Measurements from ENCODE around the gene KIT. TPM values are rescaled to one million over a fixed set of nuclear protein-coding genes. Genes with fewer than 3 reads are reported as not detected.

KIT gene
- total RNA-seq, 4 donors from 2014 or later = 4.1 to 62.3 (median 18.7) TPM

GRCh38 chr4:54773022-54773421, 115.3 kb downstream of the KIT start:
- Histone ChIP-seq H3K9me3 (no peaks in the 10 kb centered on the region), H3K27ac (no peak overlapping the region), H3K36me3 (no peaks in the 10 kb centered on the region), H3K27me3 (no peaks in the 10 kb centered on the region), H3K4me3 (no peak overlapping the region), H3K4me1 (no peaks in the 10 kb centered on the region)
- TF ChIP-seq CTCF (IDR thresholded peaks at IDR 0.05) (no peak), EP300 (IDR thresholded peaks at IDR 0.05; ENCODE audit: low read depth) (no peak), POLR2A (IDR thresholded peaks at IDR 0.05) (no peak), POLR2AphosphoS5 (IDR thresholded peaks at IDR 0.05) (no peak)
- WGBS, 2 donors (ENCODE audit: low coverage in 1 of 2) = 75 to 78% methylated on average over 4 of the region's 4 CpGs
- in situ Hi-C loops (cut with MboI; ENCODE audit: low pct_ligation_motif_present in 1 of 4, low pct_unique_long_range_greater_than_20kb in 1 of 4, low sequenced_read_pairs in 3 of 4) (no loop called here), intact Hi-C loops (cut with DNase I; ENCODE audit: low total_unique reads) (no loop called here)
- no peak for DNase-seq

GRCh38 chr4:54779036-54779435, 121.3 kb downstream of the KIT start:
- DNase-seq = no peak
- H3K9me3 ChIP-seq = no peaks in the 10 kb centered on the region
- TF ChIP-seq POLR2AphosphoS5 (IDR thresholded peaks at IDR 0.05) = no peak
- no peak for TF ChIP-seq EP300 (IDR thresholded peaks at IDR 0.05; ENCODE audit: low read depth)
- TF ChIP-seq POLR2A (IDR thresholded peaks at IDR 0.05) = no peak
- TF ChIP-seq CTCF (IDR thresholded peaks at IDR 0.05) = no peak
- in situ Hi-C loops (cut with MboI; ENCODE audit: low pct_ligation_motif_present in 1 of 4, low pct_unique_long_range_greater_than_20kb in 1 of 4, low sequenced_read_pairs in 3 of 4) (no loop called here), intact Hi-C loops (cut with DNase I; ENCODE audit: low total_unique reads) (no loop called here)
- 0 to 63% methylated on average over 2 of the region's 2 CpGs for WGBS, 2 donors (ENCODE audit: low coverage in 1 of 2)
- no peaks in the 10 kb centered on the region for H3K36me3 ChIP-seq
- H3K4me3 ChIP-seq = no peak overlapping the region
- H3K27me3 ChIP-seq = no peaks in the 10 kb centered on the region
- H3K4me1 ChIP-seq = peaks cover 0 to 7% (median 0%) of the 10 kb centered on the region in 4 donors
- no peak overlapping the region for H3K27ac ChIP-seq

GRCh38 chr4:54779476-54780148, 121.9 kb downstream of the KIT start:
- DNase-seq = no peak
- Histone ChIP-seq H3K27ac (no peak overlapping the region), H3K27me3 (no peaks in the 10 kb centered on the region), H3K4me1 (peaks cover 0 to 7% (median 0%) of the 10 kb centered on the region in 4 donors), H3K36me3 (no peaks in the 10 kb centered on the region), H3K4me3 (no peak overlapping the region), H3K9me3 (no peaks in the 10 kb centered on the region)
- TF ChIP-seq POLR2A (IDR thresholded peaks at IDR 0.05) = no peak
- TF ChIP-seq POLR2AphosphoS5 (IDR thresholded peaks at IDR 0.05) = no peak
- no peak for TF ChIP-seq CTCF (IDR thresholded peaks at IDR 0.05)
- no peak for TF ChIP-seq EP300 (IDR thresholded peaks at IDR 0.05; ENCODE audit: low read depth)
- WGBS, 2 donors (ENCODE audit: low coverage in 1 of 2) = 80 to 88% methylated on average over 1 to 2 of the region's 2 CpGs
- intact Hi-C loops (cut with DNase I; ENCODE audit: low total_unique reads) = no loop called here
- in situ Hi-C loops (cut with MboI; ENCODE audit: low pct_ligation_motif_present in 1 of 4, low pct_unique_long_range_greater_than_20kb in 1 of 4, low sequenced_read_pairs in 3 of 4) = no loop called here

- no peak overlapping the region for H3K4me3 ChIP-seq
- DNase-seq = no peak
- no peak overlapping the region for H3K27ac ChIP-seq
- no peaks in the 10 kb centered on the region for H3K27me3 ChIP-seq
- TF ChIP-seq EP300 (IDR thresholded peaks at IDR 0.05; ENCODE audit: low read depth) (no peak), POLR2A (IDR thresholded peaks at IDR 0.05) (no peak), CTCF (IDR thresholded peaks at IDR 0.05) (no peak), POLR2AphosphoS5 (IDR thresholded peaks at IDR 0.05) (no peak)
- peaks cover 0 to 7% (median 0%) of the 10 kb centered on the region in 4 donors for H3K4me1 ChIP-seq
- intact Hi-C loops (cut with DNase I; ENCODE audit: low total_unique reads) (no loop called here), in situ Hi-C loops (cut with MboI; ENCODE audit: low pct_ligation_motif_present in 1 of 4, low pct_unique_long_range_greater_than_20kb in 1 of 4, low sequenced_read_pairs in 3 of 4) (no loop called here)
- H3K9me3 ChIP-seq = no peaks in the 10 kb centered on the region
- H3K36me3 ChIP-seq = no peaks in the 10 kb centered on the region
Measured at GRCh38 chr4:54780149-54780495, 122.4 kb downstream of the KIT start.
